ENCODE data around the gene GPHB5. TPM values are rescaled to one million over a fixed set of nuclear protein-coding genes. Genes with fewer than 3 reads are reported as not detected.

Gene GPHB5
- total RNA-seq, 2 donors from 2014 or later, result not detected

DNA sequence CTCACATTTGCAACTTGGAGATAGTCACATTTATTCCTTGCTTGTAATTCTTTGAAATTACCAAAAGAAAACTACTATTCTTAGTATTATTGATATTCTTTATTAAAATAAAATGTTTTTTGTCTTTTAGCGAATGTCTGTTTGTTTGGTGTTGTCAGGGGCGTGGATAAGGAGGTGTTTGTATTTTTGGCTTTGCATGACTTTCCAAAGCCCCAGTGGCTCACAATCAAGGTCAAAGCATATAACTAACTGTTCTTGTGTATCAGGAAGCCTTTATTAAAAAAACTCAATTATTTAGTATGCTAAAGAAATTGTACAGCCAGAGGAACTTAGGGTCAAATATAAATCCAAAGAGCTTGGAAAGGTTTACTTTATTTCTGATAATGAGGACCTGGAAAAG is 17.9 kb downstream of the GPHB5 start:
- Histone ChIP-seq H3K4me1 (no peaks in the 10 kb centered on the region), H3K36me3 (no peaks in the 10 kb centered on the region), H3K27me3 (no peaks in the 10 kb centered on the region), H3K4me3 (no peak overlapping the region), H3K27ac (no peak overlapping the region), H3K9ac (ENCODE audit: low read depth in 2 of 2, low read length in 2 of 2) (no peak overlapping the region), H3K9me3 (no peaks in the 10 kb centered on the region)
- no peak for TF ChIP-seq CTCF (IDR thresholded peaks at IDR 0.05)
- DNase-seq, result no peak
- intact Hi-C loops (cut with DNase I), result no loop called here

- intact Hi-C loops (cut with DNase I), result no loop called here
- TF ChIP-seq CTCF (IDR thresholded peaks at IDR 0.05), result no peak
These were observed 19.2 kb downstream of the GPHB5 start for GRCh38 chr14:63299351-63300110.

GRCh38 chr14:63297372-63298063 is 21.2 kb downstream of the GPHB5 start:
- H3K4me3 ChIP-seq, result no peak overlapping the region
- TF ChIP-seq CTCF (IDR thresholded peaks at IDR 0.05), result no peak
- intact Hi-C loops (cut with DNase I), result no loop called here
- H3K9ac ChIP-seq (ENCODE audit: low read depth in 2 of 2, low read length in 2 of 2), result no peak overlapping the region
- H3K27me3 ChIP-seq, result no peaks in the 10 kb centered on the region
- H3K36me3 ChIP-seq, result no peaks in the 10 kb centered on the region
- no peaks in the 10 kb centered on the region for H3K9me3 ChIP-seq
- no peaks in the 10 kb centered on the region for H3K4me1 ChIP-seq
- no peak overlapping the region for H3K27ac ChIP-seq
- no peak for DNase-seq

More at GRCh38 chr14:63299351-63300110, 19.2 kb downstream of the GPHB5 start:
- no peaks in the 10 kb centered on the region for H3K36me3 ChIP-seq
- no peak overlapping the region for H3K27ac ChIP-seq
- DNase-seq, result no peak
- no peaks in the 10 kb centered on the region for H3K4me1 ChIP-seq
- no peaks in the 10 kb centered on the region for H3K9me3 ChIP-seq
- no peaks in the 10 kb centered on the region for H3K27me3 ChIP-seq
- H3K9ac ChIP-seq (ENCODE audit: low read depth in 2 of 2, low read length in 2 of 2), result no peak overlapping the region
- H3K4me3 ChIP-seq, result no peak overlapping the region

- intact Hi-C loops (cut with DNase I), result no loop called here
- no peak overlapping the region for H3K27ac ChIP-seq
- no peak overlapping the region for H3K9ac ChIP-seq (ENCODE audit: low read depth in 2 of 2, low read length in 2 of 2)
- H3K4me3 ChIP-seq, result no peak overlapping the region
- no peaks in the 10 kb centered on the region for H3K36me3 ChIP-seq
- TF ChIP-seq CTCF (IDR thresholded peaks at IDR 0.05), result no peak
- DNase-seq, result no peak
- H3K4me1 ChIP-seq, result no peaks in the 10 kb centered on the region
- H3K9me3 ChIP-seq, result no peaks in the 10 kb centered on the region
- no peaks in the 10 kb centered on the region for H3K27me3 ChIP-seq
These were observed 22.6 kb downstream of the GPHB5 start for GRCh38 chr14:63296060-63296563.

DNA sequence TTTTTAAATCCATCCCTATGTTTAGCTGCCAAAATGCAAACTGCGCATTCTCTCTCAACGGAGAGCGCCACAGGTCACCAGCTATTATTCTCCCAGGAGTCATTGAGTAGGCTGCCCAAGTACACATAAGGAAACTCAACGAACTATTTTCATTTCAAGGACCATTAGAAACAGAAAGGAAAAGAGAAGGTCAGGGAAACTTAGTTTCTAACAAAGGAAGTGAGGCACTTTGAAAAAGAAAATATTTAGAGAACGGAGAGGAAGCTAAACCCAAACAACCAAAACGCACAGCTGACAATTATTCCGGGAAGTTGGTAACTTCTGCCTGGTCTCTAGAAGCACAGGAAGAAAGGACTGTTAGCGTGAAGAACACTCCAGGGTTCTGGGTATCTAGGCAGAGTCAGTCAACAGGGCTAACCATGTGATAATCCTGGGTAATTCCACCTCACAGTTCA is 23.5 kb downstream of the GPHB5 start:
- no peak for TF ChIP-seq CTCF (IDR thresholded peaks at IDR 0.05)
- intact Hi-C loops (cut with DNase I), result no loop called here
- H3K9me3 ChIP-seq, result no peaks in the 10 kb centered on the region

More for the DNA sequence above, 23.5 kb downstream of the GPHB5 start:
- no peak overlapping the region for H3K9ac ChIP-seq (ENCODE audit: low read depth in 2 of 2, low read length in 2 of 2)
- no peaks in the 10 kb centered on the region for H3K4me1 ChIP-seq
- H3K4me3 ChIP-seq, result no peak overlapping the region
- peak overlapping the region; percentile 33 for H3K27ac ChIP-seq
- no peaks in the 10 kb centered on the region for H3K36me3 ChIP-seq
- H3K27me3 ChIP-seq, result no peaks in the 10 kb centered on the region
- DNase-seq, result no peak
